Calu3 (cell line): ENCODE data around the gene RRP9. TPM values are rescaled to one million over a fixed set of nuclear protein-coding genes. Genes with fewer than 3 reads are reported as not detected.

Experiments
- BruUV-seq: library from RNA; stranded (reverse); fragments of 400-500 nt; replicated peaks from 2 replicates; lab custom pipeline; 2021; lab: Mats Ljungman, UMichigan
- CTCF ChIA-PET: fragments of 300-600 bp; sonication (Branson Sonifier 250); formaldehyde crosslinking; loops from one replicate; lab custom pipeline; 2022; ENCODE audit warnings: antibody characterized with exemption; lab: Charles Lee
- DNase-seq: peaks from one replicate; pipeline ENCODE4 v3.0.0; 2022
- H3K27ac Mint-ChIP-seq: one replicate; pipeline ENCODE4 v1.8.0; 2022; ENCODE audit warnings: mixed read lengths; ENCODE audit not compliant: unreplicated experiment
- H3K27me3 Mint-ChIP-seq: one replicate; pipeline ENCODE4 v1.8.0; 2022; ENCODE audit warnings: mixed read lengths; ENCODE audit not compliant: unreplicated experiment
- H3K36me3 Mint-ChIP-seq: one replicate; pipeline ENCODE4 v1.8.0; 2022; ENCODE audit warnings: mild to moderate bottlenecking, moderate library complexity, mixed read lengths; ENCODE audit not compliant: insufficient read depth, unreplicated experiment
- H3K4me1 Mint-ChIP-seq: one replicate; pipeline ENCODE4 v1.8.0; 2022; ENCODE audit warnings: mild to moderate bottlenecking, low read depth, mixed read lengths; ENCODE audit not compliant: unreplicated experiment
- H3K4me3 Mint-ChIP-seq: one replicate; pipeline ENCODE4 v1.8.0; 2022; ENCODE audit warnings: mild to moderate bottlenecking, low read depth, moderate library complexity, mixed read lengths; ENCODE audit not compliant: unreplicated experiment
- H3K9me3 Mint-ChIP-seq: one replicate; pipeline ENCODE4 v1.8.0; 2022; ENCODE audit warnings: low read depth, mixed read lengths; ENCODE audit not compliant: unreplicated experiment
- CTCF ChIP-seq: fragments of 200-600 bp; IDR thresholded peaks from one replicate; pipeline ENCODE4 v1.8.0; 2022; ENCODE audit warnings: antibody characterized with exemption; ENCODE audit not compliant: unreplicated experiment
- intact Hi-C: fragments of 100-400 bp; cut with micrococcal nuclease; formaldehyde crosslinking; loops from one replicate; pipeline ENCODE4 v1.10.0; 2022; ENCODE audit not compliant: unreplicated experiment
- total RNA-seq: library from RNA; stranded (reverse); gene quantifications from 2 replicates; pipeline ENCODE4 v1.2.3, GENCODE V29; 2022

The RRP9 gene
- total RNA-seq, 1 experiment from 2014 or later, result 39.3 TPM

GRCh38 chr3:51946796-51947195 lies 5.1 kb upstream of the RRP9 start:
- no peak for DNase-seq
- Mint-ChIP-seq H3K27me3 (peaks cover 11% of the 10 kb centered on the region), H3K36me3 (peaks cover 15% of the 10 kb centered on the region), H3K27ac (no peak overlapping the region), H3K9me3 (no peaks in the 10 kb centered on the region), H3K4me3 (no peak overlapping the region), H3K4me1 (peaks cover 6% of the 10 kb centered on the region)
- intact Hi-C loops, result no loop called here
- BruUV-seq, result no TSS peak
- no peak for TF ChIP-seq CTCF
- CTCF ChIA-PET, result no interaction called here

- peaks cover 21% of the 10 kb centered on the region for H3K36me3 Mint-ChIP-seq
- no peak for DNase-seq
- H3K27ac Mint-ChIP-seq, result no peak overlapping the region
- H3K9me3 Mint-ChIP-seq, result no peaks in the 10 kb centered on the region
- no peak overlapping the region for H3K4me3 Mint-ChIP-seq
- CTCF ChIA-PET, result interaction anchor here (0.6 kb wide), 1 partner anchor 66 kb away, joined by 6 read pairs; no protein-coding TSS in a partner anchor
- H3K27me3 Mint-ChIP-seq, result peaks cover 4% of the 10 kb centered on the region
- no TSS peak for BruUV-seq
- intact Hi-C loops, result no loop called here
- peaks cover 7% of the 10 kb centered on the region for H3K4me1 Mint-ChIP-seq
- no peak for TF ChIP-seq CTCF
These were observed 4.4 kb upstream of the RRP9 start for GRCh38 chr3:51945926-51946705.

DNA sequence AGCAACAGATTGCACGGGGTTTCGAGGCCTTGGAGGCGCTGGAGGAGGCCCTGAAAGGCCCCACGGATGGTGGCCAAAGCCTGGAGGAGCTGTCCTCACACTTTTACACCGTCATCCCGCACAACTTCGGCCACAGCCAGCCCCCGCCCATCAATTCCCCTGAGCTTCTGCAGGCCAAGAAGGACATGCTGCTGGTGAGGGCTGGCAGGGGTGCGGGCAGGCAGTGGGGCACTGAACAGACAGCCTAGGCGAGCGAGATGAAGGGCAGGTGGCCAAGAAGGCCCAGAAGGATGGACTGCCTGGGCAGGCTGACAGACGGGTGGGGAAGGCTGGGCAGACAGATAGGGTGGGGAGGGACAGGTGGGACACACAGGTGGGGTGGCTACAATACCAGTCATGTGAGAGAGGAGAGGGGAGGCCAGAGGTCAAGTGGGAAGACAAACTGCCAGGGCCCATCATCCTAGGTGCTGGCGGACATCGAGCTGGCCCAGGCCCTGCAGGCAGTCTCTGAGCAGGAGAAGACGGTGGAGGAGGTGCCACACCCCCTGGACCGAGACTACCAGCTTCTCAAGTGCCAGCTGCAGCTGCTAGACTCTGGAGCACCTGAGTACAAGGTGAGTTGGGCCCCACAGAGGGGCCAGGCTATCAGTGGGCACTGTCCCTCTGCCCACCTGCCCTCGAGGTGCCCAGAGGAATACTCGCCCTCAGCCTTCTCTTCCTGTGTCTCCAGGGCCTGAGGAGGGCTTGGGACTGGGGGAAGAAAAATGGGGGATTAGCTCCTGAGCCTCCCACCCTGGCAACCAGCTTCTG lies 3.5 kb upstream of the RRP9 start:
- CTCF ChIA-PET, result interaction anchor here (0.6 kb wide), 1 partner anchor 67 kb away, joined by 6 read pairs; no protein-coding TSS in a partner anchor
- H3K27ac Mint-ChIP-seq, result no peak overlapping the region
- no peak for TF ChIP-seq CTCF

GRCh38 chr3:51944451-51945021 lies 2.8 kb upstream of the RRP9 start:
- peaks cover 15% of the 10 kb centered on the region for H3K4me1 Mint-ChIP-seq
- H3K36me3 Mint-ChIP-seq, result peaks cover 28% of the 10 kb centered on the region
- CTCF ChIA-PET, result interaction anchor here (0.9 kb wide), 1 partner anchor 323 kb away, joined by 3 read pairs; no protein-coding TSS in a partner anchor
- intact Hi-C loops, result loop anchor here (5.0 kb wide), 1 partner anchor 113 kb away; the partner anchor contains the start of gene DUSP7
- no peaks in the 10 kb centered on the region for H3K9me3 Mint-ChIP-seq
- no peak overlapping the region for H3K27ac Mint-ChIP-seq
- TSS peak; percentile 26 for BruUV-seq
- TF ChIP-seq CTCF, result no peak
- no peaks in the 10 kb centered on the region for H3K27me3 Mint-ChIP-seq
- no peak for DNase-seq
- no peak overlapping the region for H3K4me3 Mint-ChIP-seq

More for the DNA sequence above, 3.5 kb upstream of the RRP9 start:
- no peaks in the 10 kb centered on the region for H3K27me3 Mint-ChIP-seq
- H3K4me1 Mint-ChIP-seq, result peaks cover 15% of the 10 kb centered on the region
- H3K9me3 Mint-ChIP-seq, result no peaks in the 10 kb centered on the region
- intact Hi-C loops, result no loop called here
- DNase-seq, result no peak
- BruUV-seq, result no TSS peak
- H3K4me3 Mint-ChIP-seq, result no peak overlapping the region
- peaks cover 28% of the 10 kb centered on the region for H3K36me3 Mint-ChIP-seq
